PC-3 (cell line): ENCODE data around the gene ANTXR1. TPM values are rescaled to one million over a fixed set of nuclear protein-coding genes. Genes with fewer than 3 reads are reported as not detected.

ENCODE experiments used
- ATAC-seq: fragments of 200-7000 bp; cut with Tn5 transposase; 2 replicates; pipeline ENCODE4 v1.9.1; 2020; ENCODE audit warnings: mild to moderate bottlenecking, moderate library complexity
- BruUV-seq: library from RNA; stranded (reverse); fragments of 400-500 nt; replicated peaks from 2 replicates; lab custom pipeline; 2021; lab: Mats Ljungman, UMichigan
- CTCF ChIA-PET: fragments of 300-600 bp; sonication (Branson Sonifier 250); formaldehyde crosslinking; loops from one replicate; lab custom pipeline; 2022; ENCODE audit warnings: antibody characterized with exemption; lab: Charles Lee
- POLR2A ChIA-PET: fragments of 300-600 bp; sonication (Branson Sonifier 250); formaldehyde crosslinking; loops from one replicate; lab custom pipeline; 2022; ENCODE audit warnings: antibody characterized with exemption; ENCODE audit not compliant: unreplicated experiment; lab: Charles Lee
- DNase-seq: peaks from one replicate; pipeline ENCODE4 v3.0.0-alpha.2; 2015
- H2AFZ ChIP-seq: fragments of 300-600 bp; sonication (generic); 2 replicates; pipeline ENCODE4 v1.6.0; 2016; ENCODE audit warnings: antibody characterized with exemption, low read length
- H3F3A ChIP-seq: fragments of 300-600 bp; sonication (generic); one replicate; pipeline ENCODE4 v1.6.0; 2017; ENCODE audit warnings: antibody characterized with exemption, low read length, control low read depth, mild to moderate bottlenecking; ENCODE audit not compliant: unreplicated experiment
- H3K27ac ChIP-seq: fragments of 300-600 bp; sonication (generic); 2 replicates; pipeline ENCODE4 v1.5.1; 2016; ENCODE audit warnings: mild to moderate bottlenecking, low read length
- H3K27me3 ChIP-seq: fragments of 300-600 bp; sonication (generic); 2 replicates; pipeline ENCODE4 v1.6.1; 2016; ENCODE audit warnings: low read length, mixed read lengths
- H3K36me3 ChIP-seq: fragments of 300-600 bp; sonication (generic); 2 replicates; pipeline ENCODE4 v1.6.1; 2016; ENCODE audit warnings: low read depth, mixed run types, low read length, mixed read lengths
- H3K4me1 ChIP-seq: fragments of 300-600 bp; sonication (generic); 2 replicates; pipeline ENCODE4 v1.5.1; 2016; ENCODE audit warnings: low read length; ENCODE audit not compliant: insufficient read depth
- H3K4me2 ChIP-seq: fragments of 300-600 bp; sonication (generic); 2 replicates; pipeline ENCODE4 v1.6.0; 2016; ENCODE audit warnings: low read length
- H3K4me3 ChIP-seq: fragments of 300-600 bp; sonication (generic); 2 replicates; pipeline ENCODE4 v1.5.1; 2016; ENCODE audit warnings: mild to moderate bottlenecking, low read length, mixed read lengths
- H3K79me2 ChIP-seq: fragments of 300-600 bp; sonication (generic); 2 replicates; pipeline ENCODE4 v1.6.1; 2017; ENCODE audit warnings: low read length, mixed read lengths
- H3K9ac ChIP-seq: fragments of 300-600 bp; sonication (generic); 2 replicates; pipeline ENCODE4 v1.6.0; 2016; ENCODE audit warnings: mild to moderate bottlenecking, low read length
- H3K9me2 ChIP-seq: fragments of 300-600 bp; sonication (generic); replicated peaks from 2 replicates; pipeline ENCODE4 v1.6.1; 2016; ENCODE audit warnings: mixed run types, low read length, mixed read lengths
- H3K9me3 ChIP-seq: fragments of 300-600 bp; sonication (generic); 2 replicates; pipeline ENCODE4 v1.6.1; 2016; ENCODE audit warnings: low read length, mixed read lengths
- H4K20me1 ChIP-seq: fragments of 300-600 bp; sonication (generic); 2 replicates; pipeline ENCODE4 v1.6.1; 2016; ENCODE audit warnings: low read length, mixed read lengths
- CTCF ChIP-seq: fragments of 300-600 bp; sonication (generic); conservative IDR thresholded peaks from 2 replicates; pipeline ENCODE4 v1.5.1; 2017; ENCODE audit warnings: antibody characterized with exemption, low read depth, mild to moderate bottlenecking, low read length
- EZH2 ChIP-seq: fragments of 300-600 bp; sonication (generic); IDR thresholded peaks from one replicate; pipeline ENCODE4 v1.6.1; 2017; ENCODE audit warnings: antibody characterized with exemption, mild to moderate bottlenecking, low read length; ENCODE audit not compliant: unreplicated experiment
- EZH2phosphoT487 ChIP-seq: fragments of 300-600 bp; sonication (generic); IDR thresholded peaks from 2 replicates; pipeline ENCODE4 v1.6.1; 2018; ENCODE audit warnings: mild to moderate bottlenecking, antibody characterized with exemption, low read length, borderline replicate concordance
- intact Hi-C: fragments of 100-400 bp; cut with micrococcal nuclease; formaldehyde crosslinking; loops from 2 replicates; pipeline ENCODE4 v1.9.0; 2023
- total RNA-seq: library from RNA; depleted of rRNA; stranded (reverse); fragments of >200 nt; gene quantifications from 2 replicates; pipeline ENCODE4 v1.2.3, GENCODE V29; 2014

Gene ANTXR1
- total RNA-seq, 1 experiment from 2014 or later = 31.2 TPM

DNA sequence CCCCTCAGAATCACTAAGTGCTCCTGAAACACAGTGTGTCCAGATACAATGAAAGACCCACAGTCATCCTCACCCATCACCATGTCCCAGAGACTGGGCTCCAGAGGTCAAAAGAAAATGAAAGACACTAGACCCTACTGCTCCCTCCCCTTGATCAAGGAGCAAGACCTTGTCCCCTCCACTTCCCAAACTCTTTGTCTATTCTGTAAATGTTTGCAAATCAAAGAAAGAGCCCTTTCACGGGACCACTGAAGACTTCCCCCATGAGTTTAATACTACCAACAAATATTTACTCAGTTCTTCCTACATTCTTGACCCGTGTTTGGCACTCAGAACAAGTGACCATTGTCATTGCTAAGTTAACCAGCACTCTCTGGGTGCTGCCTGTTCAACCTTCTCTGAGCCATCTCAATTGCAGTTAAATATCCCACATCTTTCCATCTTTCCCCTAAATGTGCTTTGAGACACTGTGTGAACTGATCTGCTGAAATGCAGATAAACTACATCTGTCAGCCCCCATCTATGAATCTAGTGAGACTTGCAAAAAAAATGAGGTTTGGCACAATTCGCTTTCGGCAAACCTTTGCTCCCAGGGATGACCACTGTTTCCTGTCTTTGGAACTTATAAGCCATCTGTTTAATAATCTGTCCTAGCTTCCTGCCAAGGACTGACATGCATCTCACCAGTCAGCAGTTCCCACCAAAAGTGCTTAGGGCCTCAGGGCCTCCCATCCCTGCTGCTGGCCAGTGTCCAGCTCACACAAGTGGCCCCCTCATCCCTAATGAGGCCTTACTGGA lies 203.8 kb downstream of the ANTXR1 start:
- H3K36me3 ChIP-seq = no peaks in the 10 kb centered on the region; the same call in 1 of the 2 replicates
- CTCF ChIA-PET = no interaction called here

DNA sequence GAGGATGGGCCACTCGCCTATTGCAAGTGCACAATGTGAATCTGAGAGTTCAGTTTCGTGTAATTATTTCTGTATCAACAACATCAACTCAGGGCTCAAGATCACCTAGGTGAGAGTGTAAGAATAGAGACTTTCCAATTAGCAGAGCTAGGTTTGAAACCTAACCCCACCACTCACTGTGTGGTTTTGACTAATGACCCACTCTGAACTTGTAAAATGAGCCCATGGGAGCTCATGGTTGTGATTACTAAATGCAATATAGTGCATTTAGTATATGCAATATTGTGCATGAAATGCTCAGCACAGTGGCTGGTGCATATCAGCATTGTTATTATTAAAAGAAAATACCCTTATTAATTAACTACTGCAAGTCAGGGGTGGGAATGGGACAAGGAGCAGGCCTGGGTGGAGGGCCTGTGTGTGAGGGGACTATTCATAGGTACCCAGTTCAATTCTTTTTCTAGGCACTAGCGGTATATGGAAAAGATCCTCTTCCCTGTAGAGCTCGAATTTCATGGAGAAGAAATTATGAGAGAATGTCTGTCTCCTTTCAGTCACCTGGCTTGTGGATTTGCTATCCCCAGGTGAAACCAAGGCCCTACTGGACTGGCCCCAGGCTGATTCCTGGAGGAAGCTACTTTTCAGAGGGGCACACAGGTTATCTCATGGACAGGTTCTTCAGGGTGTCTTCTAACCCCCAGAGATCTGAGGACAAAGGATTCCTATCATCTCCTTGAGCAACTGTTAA lies 204.5 kb downstream of the ANTXR1 start:
- Histone ChIP-seq H3K27ac (no peak overlapping the region), H3K9ac (no peak overlapping the region), H3K9me3 (no peaks in the 10 kb centered on the region), H3K4me1 (no peaks in the 10 kb centered on the region), H3K36me3 (no peaks in the 10 kb centered on the region; the same call in 1 of the 2 replicates), H3K9me2 (no peaks in the 10 kb centered on the region), H2AFZ (no peak overlapping the region), H3F3A (no peaks in the 10 kb centered on the region), H3K4me2 (no peak overlapping the region), H3K27me3 (no peaks in the 10 kb centered on the region), H3K79me2 (no peaks in the 10 kb centered on the region), H4K20me1 (no peaks in the 10 kb centered on the region), H3K4me3 (no peak overlapping the region)
- no TSS peak for BruUV-seq
- ChIA-PET POLR2A (no interaction called here), CTCF (no interaction called here)
- no peak for TF ChIP-seq CTCF
- no peak for TF ChIP-seq EZH2phosphoT487
- TF ChIP-seq EZH2 = no peak
- intact Hi-C loops = no loop called here
- no peak for ATAC-seq
- DNase-seq = no peak

More for the DNA sequence above, 203.8 kb downstream of the ANTXR1 start:
- H3K9ac ChIP-seq = no peak overlapping the region
- no peaks in the 10 kb centered on the region for H3K27me3 ChIP-seq
- BruUV-seq = no TSS peak
- H2AFZ ChIP-seq = no peak overlapping the region
- no peaks in the 10 kb centered on the region for H3K9me3 ChIP-seq
- TF ChIP-seq EZH2phosphoT487 = no peak
- no peak for TF ChIP-seq CTCF
- no peak for TF ChIP-seq EZH2
- H3F3A ChIP-seq = no peaks in the 10 kb centered on the region
- no peak overlapping the region for H3K27ac ChIP-seq
- no peaks in the 10 kb centered on the region for H3K79me2 ChIP-seq
- H3K4me2 ChIP-seq = no peak overlapping the region
- DNase-seq = no peak
- no peaks in the 10 kb centered on the region for H4K20me1 ChIP-seq
- intact Hi-C loops = no loop called here
- H3K9me2 ChIP-seq = no peaks in the 10 kb centered on the region
- POLR2A ChIA-PET = no interaction called here
- H3K4me1 ChIP-seq = no peaks in the 10 kb centered on the region
- no peak for ATAC-seq
- H3K4me3 ChIP-seq = no peak overlapping the region

DNA sequence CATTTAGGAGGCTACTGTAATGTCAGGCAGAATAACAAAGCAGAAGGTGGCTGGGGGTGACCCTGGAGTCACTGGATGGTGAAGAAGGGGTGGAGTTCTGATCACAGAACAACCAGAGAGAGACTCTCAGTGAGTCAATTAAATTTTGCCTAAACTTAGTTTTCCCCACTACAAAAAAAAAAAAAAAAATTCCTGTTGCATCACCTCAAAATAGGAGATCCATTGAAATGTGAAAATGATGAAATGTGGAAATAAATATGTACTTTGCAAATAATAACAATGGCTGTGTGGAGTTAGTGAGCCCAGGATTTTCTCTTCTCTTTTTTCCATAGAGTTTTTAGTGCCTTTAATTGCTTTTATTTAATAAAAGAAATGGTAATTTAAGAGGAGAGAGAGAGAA lies 208.5 kb downstream of the ANTXR1 start:
- H3K4me1 ChIP-seq = peaks cover 10% of the 10 kb centered on the region; the same call in 1 of the 2 replicates
- DNase-seq = no peak
- H3K27ac ChIP-seq = no peak overlapping the region
- no peak overlapping the region for H3K4me3 ChIP-seq
- no peaks in the 10 kb centered on the region for H3K9me3 ChIP-seq
- H2AFZ ChIP-seq = no peak overlapping the region
- intact Hi-C loops = no loop called here
- no peak overlapping the region for H3K9ac ChIP-seq
- no peak for TF ChIP-seq EZH2
- TF ChIP-seq EZH2phosphoT487 = no peak
- TF ChIP-seq CTCF = no peak
- no TSS peak for BruUV-seq
- H3K36me3 ChIP-seq = no peaks in the 10 kb centered on the region; the same call in 1 of the 2 replicates
- no peaks in the 10 kb centered on the region for H3K27me3 ChIP-seq
- ATAC-seq = no peak
- no peaks in the 10 kb centered on the region for H3F3A ChIP-seq
- ChIA-PET CTCF (no interaction called here), POLR2A (no interaction called here)
- no peaks in the 10 kb centered on the region for H3K79me2 ChIP-seq
- H3K9me2 ChIP-seq = no peaks in the 10 kb centered on the region
- no peaks in the 10 kb centered on the region for H4K20me1 ChIP-seq
- no peak overlapping the region for H3K4me2 ChIP-seq
